ENCODE results near the gene AURKA.

AURKA gene

DNA sequence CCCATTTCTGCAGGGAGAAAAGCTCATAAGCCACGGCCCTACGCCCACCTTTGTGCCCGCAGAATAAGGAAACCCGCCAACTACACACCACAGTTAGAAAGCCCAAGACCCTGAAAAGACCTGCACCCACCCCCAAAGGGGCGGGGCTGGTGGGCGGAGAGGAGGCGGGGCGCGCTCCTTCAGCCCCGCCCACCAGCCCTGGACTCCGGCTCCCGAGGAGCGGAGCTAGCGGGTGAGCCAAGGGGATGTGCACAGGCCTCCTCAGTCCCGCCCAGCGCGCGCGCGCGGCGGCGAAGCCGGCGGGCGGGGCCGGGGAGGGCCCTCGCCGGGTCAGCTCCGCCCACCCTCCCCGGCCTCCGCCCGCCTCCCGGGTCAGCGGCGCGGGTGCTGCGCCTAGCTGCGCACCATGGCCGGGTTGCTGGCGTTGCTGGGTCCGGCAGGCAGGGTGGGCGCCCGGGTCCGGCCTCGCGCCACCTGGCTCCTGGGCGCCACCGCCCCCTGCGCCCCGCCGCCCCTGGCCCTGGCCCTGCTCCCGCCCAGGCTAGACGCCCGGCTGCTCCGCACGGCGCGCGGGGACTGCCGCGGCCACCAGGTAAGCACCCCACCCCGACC is 33.3 kb downstream of the AURKA start, which contains the start of gene FAM210B:
Gene FAM210B (plus strand): TSS at position 375 of the 612 bp plus-strand sequence. CDS start 32 bp downstream, at position 407.
- TF ChIP-seq, protein P1, sequence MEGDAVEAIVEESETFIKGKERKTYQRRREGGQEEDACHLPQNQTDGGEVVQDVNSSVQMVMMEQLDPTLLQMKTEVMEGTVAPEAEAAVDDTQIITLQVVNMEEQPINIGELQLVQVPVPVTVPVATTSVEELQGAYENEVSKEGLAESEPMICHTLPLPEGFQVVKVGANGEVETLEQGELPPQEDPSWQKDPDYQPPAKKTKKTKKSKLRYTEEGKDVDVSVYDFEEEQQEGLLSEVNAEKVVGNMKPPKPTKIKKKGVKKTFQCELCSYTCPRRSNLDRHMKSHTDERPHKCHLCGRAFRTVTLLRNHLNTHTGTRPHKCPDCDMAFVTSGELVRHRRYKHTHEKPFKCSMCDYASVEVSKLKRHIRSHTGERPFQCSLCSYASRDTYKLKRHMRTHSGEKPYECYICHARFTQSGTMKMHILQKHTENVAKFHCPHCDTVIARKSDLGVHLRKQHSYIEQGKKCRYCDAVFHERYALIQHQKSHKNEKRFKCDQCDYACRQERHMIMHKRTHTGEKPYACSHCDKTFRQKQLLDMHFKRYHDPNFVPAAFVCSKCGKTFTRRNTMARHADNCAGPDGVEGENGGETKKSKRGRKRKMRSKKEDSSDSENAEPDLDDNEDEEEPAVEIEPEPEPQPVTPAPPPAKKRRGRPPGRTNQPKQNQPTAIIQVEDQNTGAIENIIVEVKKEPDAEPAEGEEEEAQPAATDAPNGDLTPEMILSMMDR (conservative IDR thresholded peaks at IDR 0.05) = no peak
- peak within 1 kb of the TSS; percentile 88 for H3K27ac ChIP-seq

DNA sequence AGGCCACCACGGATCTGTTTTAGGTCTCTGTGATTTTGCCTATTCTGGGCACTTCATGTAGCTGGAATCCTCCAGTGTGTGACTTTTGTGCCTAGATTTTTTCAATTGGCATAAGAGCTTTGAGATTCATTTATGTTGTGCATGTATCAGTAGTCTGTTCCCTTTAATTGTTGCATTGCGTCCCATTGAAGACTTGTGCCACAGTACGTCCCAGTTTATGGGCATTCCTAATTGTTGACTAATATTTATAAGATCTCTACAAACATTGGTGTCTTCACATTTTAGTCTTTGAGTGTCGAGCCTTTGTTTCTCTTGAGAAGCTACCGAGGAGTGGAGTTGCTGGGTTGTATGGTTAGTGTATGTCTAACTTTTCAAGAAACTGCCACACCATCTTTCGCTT is 33.9 kb downstream of the AURKA start:
- TF ChIP-seq, protein P1 (conservative IDR thresholded peaks at IDR 0.05) = no peak
- H3K27ac ChIP-seq = peak overlapping the region; percentile 88

- TF ChIP-seq, protein P1 (conservative IDR thresholded peaks at IDR 0.05) = no peak
- no peak overlapping the region for H3K27ac ChIP-seq
These were observed 38.7 kb downstream of the AURKA start for GRCh38 chr20:56353356-56353755.

DNA sequence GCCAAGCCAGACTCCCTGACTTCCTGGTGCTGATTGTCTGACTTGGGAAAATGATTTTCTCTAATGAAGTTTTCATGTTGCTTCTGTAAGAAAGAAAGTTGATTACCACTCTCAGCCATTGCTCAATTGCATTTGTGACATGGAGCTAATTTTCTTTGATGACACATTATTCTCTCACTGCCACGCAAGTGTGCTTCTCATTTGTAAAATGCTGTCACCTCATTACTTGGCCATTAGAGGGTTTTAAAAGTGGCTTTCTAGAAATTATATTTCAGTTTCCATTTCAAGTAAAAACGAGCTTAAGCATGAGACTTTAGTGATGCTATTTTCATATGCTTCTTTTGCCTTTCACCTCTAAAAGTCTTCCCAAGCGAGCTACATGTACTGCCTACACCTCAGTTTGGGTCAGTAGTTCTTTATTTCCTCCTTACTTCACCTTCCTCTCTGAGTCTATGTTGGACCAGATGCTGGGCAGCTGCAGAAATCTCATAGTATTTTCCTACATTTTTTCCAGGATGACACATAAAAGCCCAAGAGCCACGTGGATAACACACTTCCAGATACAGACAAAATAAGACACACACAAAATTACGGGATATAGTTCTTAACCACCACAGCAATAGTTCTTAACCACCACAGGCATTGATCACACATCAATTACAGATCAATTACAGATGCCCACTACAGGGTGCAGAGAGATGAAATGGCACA is 39.5 kb downstream of the AURKA start:
- TF ChIP-seq, protein P1 (conservative IDR thresholded peaks at IDR 0.05) = no peak
- H3K27ac ChIP-seq = no peak overlapping the region

GRCh38 chr20:56350842-56351241 is 41.2 kb downstream of the AURKA start:
- TF ChIP-seq, protein P1 (conservative IDR thresholded peaks at IDR 0.05) = no peak
- H3K27ac ChIP-seq = peak overlapping the region; percentile 98; the same call in 1 of the 2 replicates

GRCh38 chr20:56348746-56349145 is 43.3 kb downstream of the AURKA start:
- peak overlapping the region; percentile 98 for H3K27ac ChIP-seq
- TF ChIP-seq, protein P1 (conservative IDR thresholded peaks at IDR 0.05) = no peak

DNA sequence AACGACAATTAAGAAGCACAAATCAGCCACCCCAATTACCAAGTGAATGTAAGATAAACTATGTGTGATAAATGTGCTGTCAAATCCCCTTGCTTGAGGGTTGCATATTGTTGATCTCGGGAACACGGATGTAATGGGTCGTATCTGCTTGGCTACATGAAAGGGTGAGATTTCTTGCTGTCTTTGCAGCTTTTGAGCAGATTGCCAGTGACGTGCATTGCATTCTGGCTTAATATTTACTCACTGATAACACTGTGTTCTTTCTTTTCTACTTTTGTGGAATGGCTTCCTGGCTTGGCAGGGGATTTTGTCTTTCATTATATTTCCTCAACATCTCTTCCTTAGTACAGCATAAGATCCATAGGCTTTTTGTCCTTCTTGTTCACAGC is 43.7 kb downstream of the AURKA start:
- peak overlapping the region; percentile 98 for H3K27ac ChIP-seq
- TF ChIP-seq, protein P1 (conservative IDR thresholded peaks at IDR 0.05) = no peak
